CD4-positive, alpha-beta T cell treated with Interleukin-17A for 4 hours (primary cell): ENCODE measurements around the gene AIFM3.
"Not testable (repeated sequence)": the region's sequence is repeated elsewhere in the genome, so short reads cannot be mapped to it uniquely, and the experiment has no call there.

Experiments
- DNase-seq: peaks from one replicate; pipeline ENCODE4 v3.0.0-alpha.2; 2020; ENCODE audit warnings: mixed read lengths

AIFM3 gene

DNA sequence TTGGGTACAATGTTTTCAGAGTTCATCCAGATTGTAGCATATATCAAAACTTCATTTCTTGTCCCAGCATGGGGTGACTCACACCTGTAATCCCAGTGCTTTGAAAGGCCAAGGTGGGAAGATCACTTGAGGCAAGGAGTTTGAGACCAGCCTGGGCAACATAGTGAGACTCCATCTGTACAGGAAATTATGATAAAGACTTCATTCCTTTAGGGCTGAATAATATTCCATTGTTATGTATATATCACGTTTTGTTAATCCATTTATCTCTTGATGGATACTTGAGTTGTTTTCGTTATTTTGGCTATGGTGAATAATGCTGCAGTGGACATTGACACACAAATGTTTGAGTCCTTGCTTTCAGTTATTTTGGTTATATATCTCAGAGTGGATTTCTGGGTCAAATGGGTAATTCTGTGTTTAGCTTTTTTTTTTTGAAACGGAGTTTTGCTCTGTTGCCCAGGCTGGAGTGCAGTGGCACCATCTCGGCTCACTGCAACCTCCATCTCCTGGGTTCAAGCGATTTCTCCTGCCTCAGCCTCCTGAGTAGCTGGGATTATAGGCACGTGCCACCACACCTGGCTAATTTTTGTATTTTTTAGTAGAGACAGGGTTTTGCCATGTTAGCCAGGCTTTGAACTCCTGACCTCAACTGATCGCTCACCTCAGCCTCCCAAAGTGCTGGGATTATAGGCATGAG, 24.7 kb upstream of the AIFM3 start:
- DNase-seq, result not testable (repeated sequence)

DNA sequence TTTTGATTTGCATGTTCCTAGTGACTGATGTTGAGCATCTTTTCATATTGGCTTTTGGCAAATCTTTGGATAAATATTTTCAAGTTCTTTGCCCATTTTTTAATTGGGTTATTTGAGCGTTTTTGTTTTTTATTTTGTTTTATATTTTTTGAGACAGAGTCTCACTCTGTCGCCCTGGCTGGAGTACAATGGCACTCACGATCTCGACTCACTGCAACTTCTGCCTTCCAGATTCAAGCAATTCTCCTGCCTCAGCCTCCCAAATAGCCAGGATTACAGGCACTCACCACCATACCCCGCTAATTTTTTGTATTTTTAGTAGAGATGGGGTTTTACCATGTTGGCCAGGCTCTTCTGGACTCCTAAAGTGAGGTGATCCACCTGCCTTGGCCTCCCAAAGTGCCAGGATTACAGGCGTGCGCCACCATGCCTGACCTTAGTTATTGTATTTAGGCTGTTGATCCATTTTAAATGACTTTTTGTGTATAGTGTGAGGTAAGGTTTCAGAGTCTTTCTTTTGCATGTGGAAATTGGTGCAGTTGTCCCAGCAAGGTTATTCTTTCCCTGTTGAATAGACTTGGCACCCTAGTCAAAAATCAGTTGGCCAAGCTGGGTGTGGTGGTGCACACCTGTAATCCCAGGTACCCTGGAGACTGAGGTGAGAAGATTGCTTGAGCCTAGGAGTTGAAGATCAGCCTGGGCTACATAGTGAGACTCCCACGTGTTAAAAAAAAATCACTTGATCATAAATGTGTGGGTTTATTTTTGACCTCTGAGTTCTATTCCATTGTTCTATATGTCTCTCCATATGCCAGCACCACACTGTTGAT, 23.7 kb upstream of the AIFM3 start:
- DNase-seq, result no peak

DNA sequence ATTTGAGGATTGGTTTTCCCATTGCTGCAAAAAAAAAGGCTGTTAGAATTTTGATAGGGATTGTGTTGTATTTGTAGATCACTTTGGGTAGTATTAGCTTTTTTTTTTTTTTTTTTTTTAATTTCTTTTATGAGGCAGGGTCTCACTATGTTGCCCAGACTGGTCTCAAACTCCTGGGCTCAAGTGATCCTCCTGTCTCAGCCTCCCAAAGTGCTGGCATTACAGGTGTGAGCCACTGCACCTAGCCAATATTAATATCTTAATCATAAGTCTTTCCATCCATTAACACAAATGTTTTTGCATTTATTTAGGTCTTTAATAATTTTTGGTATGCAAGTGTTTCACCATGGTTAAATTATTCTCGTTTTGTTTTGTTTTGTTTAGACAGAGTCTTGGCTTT, 23.0 kb upstream of the AIFM3 start:
- DNase-seq, result no peak

DNA sequence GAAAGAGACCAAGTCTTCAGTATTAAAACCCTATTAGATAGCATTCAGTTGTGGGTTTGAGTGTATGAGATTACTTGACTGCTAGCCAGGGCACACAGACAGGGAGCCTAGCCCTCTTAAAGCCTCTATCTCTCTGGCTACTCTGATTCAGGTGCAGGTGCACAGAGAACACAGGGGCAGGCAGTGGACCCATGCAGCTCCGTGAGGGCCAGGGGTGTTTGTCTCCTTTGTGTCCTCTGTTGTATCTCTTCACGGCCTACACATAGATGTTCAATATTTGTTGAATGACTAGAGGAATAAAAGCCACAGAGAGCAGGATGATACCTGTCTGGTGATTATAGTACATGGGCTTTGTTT, 21.5 kb upstream of the AIFM3 start:
- no peak for DNase-seq

DNA sequence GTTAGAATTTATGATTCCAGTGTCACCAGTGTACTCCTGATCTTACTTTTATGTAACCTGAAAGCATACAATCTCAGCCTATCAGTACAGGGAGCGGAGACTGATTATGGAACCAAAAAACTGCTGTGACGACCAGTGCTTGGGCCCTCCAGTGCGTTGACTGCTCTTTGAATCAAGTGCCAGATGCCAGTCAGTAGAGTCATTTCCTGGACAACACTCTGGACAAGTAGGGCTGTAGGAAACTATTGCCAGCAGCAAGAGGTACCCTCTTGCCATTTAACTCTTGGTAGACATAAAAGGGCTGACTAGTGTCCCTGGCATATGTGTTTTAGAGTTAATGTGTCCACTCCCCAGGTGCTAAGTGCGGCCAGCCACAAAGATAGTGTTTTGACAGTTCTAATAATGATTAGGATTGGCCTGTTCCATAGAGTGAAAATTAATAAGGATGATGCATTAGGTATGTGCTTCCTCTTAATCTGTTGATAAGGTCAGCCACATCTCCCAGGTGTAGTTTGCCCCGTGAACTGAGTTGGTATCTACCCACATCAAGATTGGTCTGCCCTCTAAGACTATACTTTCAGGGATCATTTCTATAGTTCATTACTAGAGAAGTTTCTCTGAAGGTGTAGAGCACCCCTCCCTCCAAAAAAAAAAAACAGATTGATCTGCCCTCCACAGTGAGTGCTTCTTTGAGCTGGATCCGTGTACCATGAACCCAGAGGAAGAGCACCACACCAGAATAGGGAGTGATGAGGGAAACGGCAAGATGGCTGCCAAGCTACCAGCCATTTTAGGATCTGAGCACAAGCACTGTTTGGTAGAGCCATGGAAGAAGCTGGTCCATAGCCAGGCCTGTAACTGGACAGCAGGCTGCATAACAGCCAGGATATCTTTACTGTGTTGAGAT, 20.7 kb upstream of the AIFM3 start:
- DNase-seq, result no peak

DNA sequence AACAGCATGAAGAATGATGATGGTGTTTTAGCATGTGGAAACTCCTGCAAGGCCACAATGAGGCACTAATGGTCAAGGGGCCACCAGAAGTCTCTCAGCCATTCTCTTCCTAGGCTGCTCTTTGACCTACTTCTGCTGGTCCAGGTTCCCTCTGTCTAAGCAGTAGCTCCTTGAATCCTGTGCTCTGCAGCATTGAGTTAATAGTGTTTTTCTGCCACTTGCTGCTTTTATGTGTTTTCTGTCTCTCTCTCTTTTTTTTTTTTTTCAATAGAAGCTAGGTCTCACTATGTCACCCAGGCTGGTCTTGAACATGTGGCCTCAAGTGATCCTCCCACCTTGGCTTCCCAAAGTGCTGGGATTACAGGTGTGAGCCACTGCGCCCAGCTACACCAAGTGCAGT, 20.1 kb upstream of the AIFM3 start:
- no peak for DNase-seq

DNA sequence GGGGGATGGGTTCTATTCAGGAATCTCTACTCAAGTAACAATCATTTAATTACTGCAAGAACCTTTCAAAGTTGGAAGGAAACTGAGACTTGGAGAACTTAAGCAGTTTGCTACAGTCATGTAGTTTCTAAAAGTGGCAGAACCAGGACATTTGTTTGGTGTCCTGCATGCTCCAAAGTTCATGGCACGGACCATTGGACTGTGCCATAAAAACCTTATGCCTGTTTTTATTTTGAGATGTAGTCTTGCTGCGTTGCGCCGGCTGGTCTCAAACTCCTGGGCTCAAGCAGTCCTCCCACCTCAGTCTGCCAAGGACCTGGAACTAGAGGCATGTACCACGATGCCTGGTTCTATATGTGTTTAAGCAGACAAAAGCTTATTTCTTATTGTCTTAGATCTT, 18.6 kb upstream of the AIFM3 start:
- DNase-seq, result no peak

DNA sequence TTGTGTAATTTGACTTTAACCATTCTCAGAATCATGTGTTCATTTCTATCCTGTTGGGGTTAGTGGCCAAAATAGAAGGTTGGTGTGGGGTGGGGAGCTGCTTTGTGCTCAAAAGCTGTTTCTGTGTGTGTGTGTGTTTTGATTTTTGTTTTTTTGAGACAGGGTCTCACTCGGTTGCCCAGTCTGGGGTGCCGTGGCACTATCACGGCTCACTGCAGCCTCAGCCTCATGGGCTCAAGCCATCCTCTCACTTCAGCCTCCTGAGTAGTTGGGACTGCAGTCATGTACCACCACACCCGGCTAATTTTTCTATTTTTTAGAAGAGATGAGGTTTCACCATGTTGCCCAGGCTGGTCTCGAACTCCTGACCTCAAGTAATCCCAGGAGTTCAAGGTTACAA, 18.1 kb upstream of the AIFM3 start:
- DNase-seq, result no peak

DNA sequence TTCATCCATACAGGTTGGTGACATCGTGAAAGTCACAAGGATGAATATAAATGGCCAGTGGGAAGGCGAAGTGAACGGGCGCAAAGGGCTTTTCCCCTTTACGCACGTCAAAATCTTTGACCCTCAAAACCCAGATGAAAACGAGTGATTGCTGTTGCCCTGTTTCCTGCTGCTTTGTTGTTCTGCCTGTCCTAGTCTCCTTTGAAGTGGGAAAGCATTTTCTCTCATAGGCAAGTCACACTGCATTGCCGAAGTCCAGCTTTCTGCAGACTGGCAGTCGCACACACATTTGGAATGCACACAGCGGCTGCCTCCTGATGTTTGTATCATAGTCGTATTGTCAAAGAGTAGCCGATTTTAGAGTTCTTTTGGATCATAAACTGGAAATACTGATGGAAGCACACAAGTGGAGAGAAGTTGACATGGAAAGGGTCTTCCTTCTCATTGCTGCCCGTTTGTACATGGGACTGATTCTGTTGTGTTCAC, 17.3 kb upstream of the AIFM3 start:
- DNase-seq, result no peak

DNA sequence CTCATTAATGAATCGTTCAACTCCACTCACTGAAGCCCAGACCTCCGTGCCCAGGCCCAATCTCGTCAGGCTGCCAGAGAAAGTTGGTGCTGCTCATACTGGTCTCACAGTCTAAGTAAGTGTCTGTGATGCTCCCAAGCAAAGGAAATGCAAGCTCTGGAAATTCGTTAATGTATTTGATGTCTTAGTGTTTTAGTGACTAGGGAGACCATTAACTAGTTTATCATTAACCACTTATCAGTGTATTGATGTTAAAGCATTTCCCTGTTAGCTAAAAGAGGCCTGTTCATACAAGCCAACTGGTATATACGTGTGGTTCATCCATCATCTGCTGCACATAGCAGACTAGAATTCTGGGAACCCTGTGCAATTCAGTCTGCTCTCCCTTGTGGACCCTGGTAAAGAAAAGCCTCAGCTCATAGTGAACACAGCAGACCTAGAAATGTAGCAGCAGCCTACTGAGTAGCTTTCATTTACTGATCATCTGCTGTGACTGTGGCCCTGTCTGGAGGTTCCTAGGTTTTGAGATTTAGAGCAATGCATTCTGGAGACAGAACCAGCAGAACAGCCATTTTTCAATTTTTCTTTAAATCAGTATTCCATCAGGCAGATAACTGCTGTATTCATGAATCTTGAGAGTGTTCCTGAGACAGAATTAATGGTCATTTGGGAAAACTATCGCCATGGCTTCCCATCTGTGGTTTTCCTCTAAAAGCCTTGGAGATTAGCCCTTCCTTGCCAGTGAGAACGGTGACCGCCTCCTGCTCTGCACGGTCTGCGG, 15.7 kb upstream of the AIFM3 start:
- DNase-seq, result no peak

DNA sequence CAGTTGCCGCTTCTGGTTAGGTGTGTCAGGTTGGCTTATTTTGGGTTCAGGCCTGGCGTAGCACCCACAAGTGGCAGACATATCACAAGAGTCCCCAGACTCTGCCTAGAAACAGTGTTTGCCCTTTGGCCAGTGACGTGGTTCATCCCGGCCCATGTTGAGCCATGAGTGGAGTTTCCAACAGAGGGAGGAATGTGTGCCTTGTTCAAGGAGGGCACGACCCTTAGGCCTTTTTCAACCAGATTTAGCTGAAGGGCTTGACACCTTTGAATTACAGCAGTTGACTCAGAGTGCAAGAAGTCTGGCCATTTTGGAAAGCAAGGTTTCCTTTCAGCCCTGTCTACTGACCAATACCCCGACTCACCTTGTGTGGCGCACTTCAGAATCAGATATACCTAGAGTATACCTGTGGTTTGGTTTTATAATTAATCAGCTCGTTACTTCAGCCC, 15.1 kb upstream of the AIFM3 start:
- no peak for DNase-seq

DNA sequence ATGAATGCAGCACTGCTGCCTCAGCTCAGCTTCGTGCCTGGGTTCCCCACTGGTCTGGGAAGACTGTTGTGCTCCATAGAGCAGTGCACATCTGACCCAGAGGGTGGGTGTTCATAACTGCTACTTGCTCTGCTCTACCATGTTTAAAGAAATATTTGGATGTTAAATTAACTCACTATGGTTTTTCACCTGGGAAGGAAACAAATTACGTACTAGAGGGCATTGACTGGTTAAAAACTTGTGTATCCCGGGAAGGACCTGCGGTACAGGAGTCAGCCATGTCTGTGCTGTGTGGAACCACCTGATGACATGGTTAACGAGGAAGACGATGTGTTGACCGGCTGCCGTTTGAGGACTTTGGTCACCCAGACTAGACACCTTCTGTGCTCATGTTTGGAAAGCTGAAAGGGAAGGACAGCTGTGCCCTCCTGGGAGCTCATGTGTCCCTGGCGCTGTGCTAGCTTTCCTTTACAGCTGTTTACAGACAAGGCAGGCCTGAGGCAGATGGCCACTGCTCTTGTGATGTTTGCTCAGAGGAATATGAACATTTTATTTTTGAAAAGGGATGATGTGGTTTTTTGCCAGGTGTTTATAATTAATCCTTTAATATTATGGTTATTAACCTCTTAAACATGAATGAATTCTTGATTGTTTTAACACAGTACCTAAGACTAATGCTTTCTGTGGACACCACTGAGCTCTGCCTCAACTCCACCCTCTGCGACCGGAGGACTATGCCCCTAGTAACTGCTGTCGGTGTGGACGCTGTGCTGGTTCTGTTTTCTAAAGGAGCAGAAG, 14.3 kb upstream of the AIFM3 start:
- DNase-seq, result no peak

DNA sequence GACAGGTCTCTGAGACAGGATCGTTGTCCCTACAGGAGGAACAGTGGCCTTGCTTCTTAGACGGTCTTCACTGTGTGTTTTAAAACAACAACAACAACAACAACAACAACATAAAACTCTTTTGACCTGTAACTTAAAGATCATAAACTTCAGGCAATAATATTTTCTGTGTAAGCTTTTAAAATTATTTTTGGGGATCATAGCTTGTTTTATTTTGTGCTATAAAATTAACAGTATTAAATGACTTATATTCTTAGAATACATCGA, 13.8 kb upstream of the AIFM3 start:
- no peak for DNase-seq

DNA sequence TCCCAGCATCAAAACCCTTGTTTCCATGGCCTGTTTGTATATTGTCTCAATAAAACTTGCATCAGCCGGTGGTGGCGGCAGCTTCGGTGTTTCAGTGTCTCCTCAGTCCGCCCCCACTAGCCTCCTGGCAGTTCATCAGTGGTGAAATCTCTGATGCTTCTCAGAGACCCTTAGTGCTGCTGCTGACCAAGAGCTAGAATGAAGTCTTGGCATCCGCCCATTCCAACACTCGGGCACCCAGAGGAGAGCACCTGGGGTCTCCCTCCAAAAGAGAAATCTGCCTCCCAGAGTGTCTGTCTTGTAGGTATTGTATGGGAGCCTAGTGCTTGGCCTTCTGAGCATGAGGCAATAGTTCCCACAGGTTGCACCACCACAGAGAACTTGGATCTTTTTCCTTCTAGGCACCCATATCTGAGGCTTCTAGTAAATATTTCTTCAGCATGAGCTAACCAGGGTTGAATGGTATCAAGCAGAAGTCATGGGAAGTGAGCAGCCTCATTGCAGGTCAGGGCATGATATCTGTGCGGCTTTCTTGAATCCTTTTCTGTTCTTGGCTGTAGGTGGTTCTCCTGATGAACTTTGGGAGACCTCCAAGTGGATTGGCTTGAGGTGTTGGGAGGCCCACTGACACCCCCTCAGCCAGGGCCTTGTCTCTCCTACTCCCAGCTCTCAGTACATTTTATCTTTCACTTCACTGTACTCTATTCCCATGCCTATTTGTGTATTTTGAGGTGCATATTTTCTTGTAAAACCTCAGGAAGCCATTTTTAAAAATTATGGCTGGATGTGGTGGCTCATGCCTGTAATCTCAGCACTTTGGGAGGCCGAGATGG, 13.2 kb upstream of the AIFM3 start:
- no peak for DNase-seq

DNA sequence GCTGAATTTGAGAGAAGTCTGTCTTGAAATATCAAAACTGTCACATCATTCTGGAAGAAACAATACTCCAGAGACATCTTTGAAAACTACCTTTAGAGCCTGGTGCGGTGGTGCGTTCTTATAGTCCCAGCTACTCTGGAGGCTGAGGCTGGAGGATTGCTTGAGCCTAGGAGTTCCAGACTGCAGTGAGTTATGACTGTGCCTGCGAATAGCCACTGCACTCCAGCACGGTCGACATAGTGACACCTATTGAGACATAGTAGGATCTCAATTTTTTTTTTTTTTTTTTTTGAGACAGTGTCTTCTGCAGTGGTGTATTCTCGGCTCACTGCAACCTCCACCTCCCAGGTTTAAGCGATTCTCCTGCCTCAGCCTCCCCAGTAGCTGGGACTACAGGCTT, 11.5 kb upstream of the AIFM3 start:
- no peak for DNase-seq

DNA sequence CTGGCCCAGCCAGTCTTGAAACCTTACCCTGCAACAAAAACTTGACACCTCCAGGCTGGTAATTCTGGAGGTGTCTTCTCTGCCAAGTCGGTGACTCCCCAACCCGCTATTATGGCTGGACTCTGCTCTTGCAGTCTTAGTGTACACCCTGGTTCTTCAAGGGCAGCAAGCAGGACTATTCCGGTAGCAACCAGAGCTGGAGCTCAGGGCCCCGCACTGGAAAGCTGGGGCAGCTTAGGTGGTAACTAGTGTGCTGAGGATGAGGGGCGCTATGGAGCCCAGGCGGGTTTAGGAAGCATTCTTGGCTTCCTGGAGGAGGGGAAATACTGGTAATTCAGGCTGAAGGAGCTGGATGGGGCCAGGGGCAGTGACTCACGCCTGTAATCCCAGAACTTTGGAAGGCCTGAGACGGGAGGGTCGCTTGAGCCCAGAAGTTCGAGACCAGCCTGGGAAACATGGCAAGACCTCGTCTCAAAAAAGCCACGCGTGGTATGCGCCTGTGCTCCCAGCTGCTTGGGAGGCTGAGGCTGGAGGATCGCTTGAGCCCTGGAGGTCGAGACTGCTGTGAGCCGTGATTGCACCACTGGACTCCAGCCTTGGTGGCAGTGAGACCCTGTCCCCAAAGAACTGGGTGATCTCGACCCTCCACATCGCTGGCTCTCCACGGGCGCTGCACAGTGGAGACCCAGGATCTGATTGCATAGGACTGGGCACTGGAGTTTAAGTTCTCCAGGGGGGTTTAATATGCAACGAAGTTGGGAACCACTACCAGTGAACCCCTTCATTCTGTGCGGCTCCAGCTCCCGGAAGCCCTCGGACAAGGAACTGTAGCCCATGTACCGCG, 10.6 kb upstream of the AIFM3 start:
- DNase-seq, result no peak

DNA sequence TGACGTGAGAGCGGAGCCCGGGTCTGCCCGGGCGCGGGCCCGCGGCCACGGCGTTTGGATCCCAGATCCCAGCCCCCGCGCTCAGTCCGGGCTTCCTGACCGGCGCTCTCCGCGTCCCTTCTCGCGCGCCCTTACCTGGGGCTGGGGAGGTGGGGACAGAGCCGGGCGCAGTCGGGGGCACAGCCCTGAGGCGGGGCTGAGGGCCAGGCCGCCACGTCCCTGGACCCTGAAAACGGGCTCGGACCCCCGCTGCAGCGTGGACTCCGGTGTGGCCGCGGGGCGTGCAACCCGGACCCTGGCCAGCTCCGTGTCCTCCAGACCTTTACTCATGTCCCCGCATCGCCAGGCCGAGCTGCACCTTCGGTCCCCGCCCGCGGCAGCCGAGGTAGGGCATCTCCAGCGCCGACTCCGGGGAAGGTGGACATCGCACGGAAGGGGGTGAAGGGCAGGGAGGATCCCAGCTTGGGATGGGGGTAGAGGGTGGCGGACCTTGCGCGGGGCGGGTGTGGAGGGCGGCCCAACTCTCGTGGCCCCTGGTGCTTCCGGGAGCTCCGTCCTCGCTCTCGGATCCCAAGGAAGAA, 9.9 kb upstream of the AIFM3 start:
- no peak for DNase-seq

DNA sequence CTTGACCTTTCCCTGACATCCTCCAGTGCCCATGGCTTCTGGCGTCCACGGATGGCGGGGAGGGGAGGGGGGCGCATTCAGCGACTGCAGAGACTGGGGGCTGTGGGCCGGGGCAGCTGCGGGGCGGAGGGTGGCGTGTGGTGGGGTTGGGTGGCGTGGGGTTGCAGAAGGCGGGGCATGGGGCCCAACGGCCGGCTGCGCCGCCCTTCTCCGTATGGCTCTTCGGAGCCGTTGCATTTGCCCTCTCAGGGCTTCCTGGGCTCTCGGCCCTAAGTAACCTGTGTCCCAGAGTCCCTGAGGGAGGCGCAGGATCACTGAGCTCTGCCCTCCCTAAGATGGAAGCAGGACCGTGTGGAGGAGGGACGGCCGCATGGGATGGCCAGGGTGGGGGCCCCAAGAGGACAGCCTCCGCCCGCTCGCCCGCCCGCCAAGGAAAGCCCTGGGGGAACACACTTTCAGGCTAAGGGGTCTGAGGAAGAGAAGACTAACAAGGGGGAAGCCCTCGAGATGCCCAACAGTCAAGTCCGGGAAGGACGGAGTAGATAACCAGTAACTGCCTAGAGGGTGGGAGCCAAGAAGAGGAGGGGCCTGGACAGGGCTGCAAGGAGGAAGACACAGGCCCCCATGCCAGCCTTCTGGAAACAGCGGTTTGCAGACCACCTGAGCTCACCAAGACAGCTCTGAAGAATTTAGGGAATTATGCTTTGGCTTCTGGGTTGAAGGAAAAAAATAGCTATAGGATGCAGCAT, 9.2 kb upstream of the AIFM3 start:
- DNase-seq, result no peak
